Keratinocyte (primary cell): ENCODE data around the gene GID8. TPM values are rescaled to one million over a fixed set of nuclear protein-coding genes. Genes with fewer than 3 reads are reported as not detected.

Experiments
- DNase-seq: peaks from one replicate; pipeline ENCODE4 v3.0.0-alpha.2; 2011; ENCODE audit warnings: low read depth, missing footprints, low spot score
- FAIRE-seq: peaks from 2 replicates; lab custom pipeline; 2011; peaks lifted over from hg19 to GRCh38; lab: Jason Lieb, UNC
- H2AFZ ChIP-seq: 2 replicates; pipeline ENCODE4 v1.6.0; 2012; ENCODE audit warnings: low read length, control low read depth, inconsistent platforms; ENCODE audit not compliant: control insufficient read depth
- H3K27ac ChIP-seq: 2 replicates; pipeline ENCODE4 v1.5.1; 2011; ENCODE audit warnings: low read length; ENCODE audit not compliant: control insufficient read depth, insufficient read depth
- H3K27me3 ChIP-seq: 3 replicates; pipeline ENCODE4 v1.6.0; 2011; ENCODE audit warnings: low read length; ENCODE audit not compliant: control insufficient read depth, insufficient read depth; ENCODE audit errors: extremely low read depth
- H3K36me3 ChIP-seq, 2 experiments: 2 replicates in 1 of 2; 3 replicates in 1 of 2; pipeline ENCODE4 v1.5.1; 2011; ENCODE audit warnings: low read length in 2 of 2, mild to moderate bottlenecking in 1 of 2; ENCODE audit not compliant: control insufficient read depth in 2 of 2, insufficient read depth in 2 of 2; ENCODE audit errors: extremely low read depth in 1 of 2
- H3K4me1 ChIP-seq: 3 replicates; pipeline ENCODE4 v1.5.1; 2011; ENCODE audit warnings: low read length; ENCODE audit not compliant: control insufficient read depth, insufficient read depth; ENCODE audit errors: extremely low read depth
- H3K4me2 ChIP-seq: 3 replicates; pipeline ENCODE4 v1.6.0; 2011; ENCODE audit warnings: low read depth, low read length; ENCODE audit not compliant: control insufficient read depth, insufficient read depth; ENCODE audit errors: extremely low read depth
- H3K4me3 ChIP-seq, 3 experiments: fragments of 200-600 bp in 1 of 3; sonication (generic) in 1 of 3; 2 replicates in 2 of 3; 3 replicates in 1 of 3; pipeline ENCODE4 v1.5.1; 2011 to 2016; ENCODE audit warnings: low read length in 3 of 3, mild to moderate bottlenecking in 3 of 3, control low read depth in 2 of 3, inconsistent platforms in 1 of 3, low read depth in 1 of 3, mixed read lengths in 1 of 3, mixed run types in 1 of 3, moderate library complexity in 1 of 3; ENCODE audit not compliant: control insufficient read depth in 2 of 3, insufficient read depth in 2 of 3; ENCODE audit errors: extremely low read depth in 1 of 3
- H3K79me2 ChIP-seq: 2 replicates; pipeline ENCODE4 v1.6.0; 2012; ENCODE audit warnings: low read length; ENCODE audit not compliant: control insufficient read depth, insufficient read depth
- H3K9ac ChIP-seq: 3 replicates; pipeline ENCODE4 v1.6.0; 2011; ENCODE audit warnings: low read length; ENCODE audit not compliant: control insufficient read depth, insufficient read depth; ENCODE audit errors: extremely low read depth
- H3K9me1 ChIP-seq: 3 replicates; pipeline ENCODE4 v1.6.0; 2011; ENCODE audit warnings: low read length; ENCODE audit not compliant: control insufficient read depth, insufficient read depth; ENCODE audit errors: extremely low read depth
- H3K9me3 ChIP-seq: 2 replicates; pipeline ENCODE4 v1.5.1; 2012; ENCODE audit warnings: low read depth, low read length; ENCODE audit not compliant: control insufficient read depth
- H4K20me1 ChIP-seq: 3 replicates; pipeline ENCODE4 v1.6.0; 2011; ENCODE audit warnings: low read length; ENCODE audit not compliant: control insufficient read depth, insufficient read depth; ENCODE audit errors: extremely low read depth
- CTCF ChIP-seq, 3 experiments: IDR thresholded peaks in 1 of 3; conservative IDR thresholded peaks in 1 of 3; optimal IDR thresholded peaks in 1 of 3; 2 replicates in 2 of 3; 3 replicates in 1 of 3; pipeline versions ENCODE3 to v1.5.1; 2011; ENCODE audit warnings: low read length in 3 of 3, mild to moderate bottlenecking in 3 of 3, moderate library complexity in 2 of 3, control low read depth in 1 of 3, inconsistent platforms in 1 of 3; ENCODE audit not compliant: insufficient read depth in 2 of 3; ENCODE audit errors: extremely low read depth in 1 of 3
- EZH2 ChIP-seq: IDR thresholded peaks from one replicate; pipeline ENCODE4 v1.6.1; 2012; ENCODE audit warnings: inconsistent platforms, mild to moderate bottlenecking, low read length, moderate library complexity
- dilution Hi-C: fragments of 300-500 bp; cut with MboI; formaldehyde crosslinking; loops from one replicate; pipeline ENCODE4 v1.7.0; 2020; ENCODE audit warnings: low sequenced_read_pairs; ENCODE audit not compliant: extremely low pct_ligation_motif_present
- polyA plus RNA-seq, 5 experiments: library from polyadenylated mRNA; depleted of rRNA in 3 of 5; stranded (reverse) in 3 of 5; stranded (forward) in 1 of 5; unstranded in 1 of 5; fragments of >200 nt; gene quantifications; 1 replicate in 1 of 5; 2 replicates in 3 of 5; 3 replicates in 1 of 5; pipeline versions ENCODE4 v1.2.1 to v1.2.3, GENCODE V29; 2011 to 2012; ENCODE audit warnings: missing spikeins in 2 of 5, low read depth in 1 of 5, low replicate concordance in 1 of 5

Gene GID8
- polyA plus RNA-seq, 1 donor (not counting 4 experiments of a cell fraction or from before 2014, with no cell fraction given): 23.7 TPM

- Histone ChIP-seq H4K20me1 (peaks cover 48% of the 10 kb centered on the region), H3K9me3 (no peaks in the 10 kb centered on the region), H3K9me1 (peaks cover 11% of the 10 kb centered on the region), H3K36me3 (peaks cover 0 to 6% of the 10 kb centered on the region in 2 experiments), H3K4me2 (peak overlapping the region; percentile 99), H3K4me1 (peaks cover 56% of the 10 kb centered on the region), H3K79me2 (peaks cover 96% of the 10 kb centered on the region), H3K9ac (peak overlapping the region; percentile 98), H2AFZ (no peak overlapping the region), H3K27ac (peak overlapping the region; percentile 97), H3K27me3 (no peaks in the 10 kb centered on the region), H3K4me3 (peak overlapping the region; percentile 67 to 91 (median 89))
- TF ChIP-seq CTCF (optimal IDR thresholded peaks at IDR 0.05 in 1 of 3, IDR thresholded peaks at IDR 0.05 in 1 of 3, conservative IDR thresholded peaks at IDR 0.05 in 1 of 3; ENCODE audit: extremely low read depth in 1 of 3, insufficient read depth in 2 of 3, low read length in 3 of 3) (no peak), EZH2 (no peak)
- DNase-seq: no peak
- FAIRE-seq: no peak
- dilution Hi-C loops: no loop called here
Measured at GRCh38 chr20:62923669-62924441, 14.1 kb upstream of the GID8 start.

GRCh38 chr20:62924442-62925075, 13.4 kb upstream of the GID8 start:
- Histone ChIP-seq H3K4me3 (peak overlapping the region; percentile 67 to 91 (median 89)), H3K27ac (peak overlapping the region; percentile 97), H2AFZ (no peak overlapping the region), H3K4me1 (peaks cover 56% of the 10 kb centered on the region), H3K9me1 (peaks cover 11% of the 10 kb centered on the region), H3K27me3 (no peaks in the 10 kb centered on the region), H3K4me2 (peak overlapping the region; percentile 99), H4K20me1 (peaks cover 43% of the 10 kb centered on the region), H3K9ac (peak overlapping the region; percentile 98), H3K9me3 (no peaks in the 10 kb centered on the region), H3K79me2 (peaks cover 92% of the 10 kb centered on the region), H3K36me3 (peaks cover 0 to 6% of the 10 kb centered on the region in 2 experiments)
- no peak for DNase-seq
- no peak for FAIRE-seq
- TF ChIP-seq CTCF (optimal IDR thresholded peaks at IDR 0.05 in 1 of 3, IDR thresholded peaks at IDR 0.05 in 1 of 3, conservative IDR thresholded peaks at IDR 0.05 in 1 of 3; ENCODE audit: extremely low read depth in 1 of 3, insufficient read depth in 2 of 3, low read length in 3 of 3) (no peak), EZH2 (no peak)
- dilution Hi-C loops: no loop called here
